T-cell (primary cell): Measurements from ENCODE around the gene CXCR6. TPM values are rescaled to one million over a fixed set of nuclear protein-coding genes. Genes with fewer than 3 reads are reported as not detected.

ENCODE experiments used
- ATAC-seq, 4 experiments: fragments of 200-7000 bp in 3 of 4; fragments of 150-1000 bp in 1 of 4; cut with Tn5 transposase; replicated peaks in 1 of 4; 1 replicate in 3 of 4; 2 replicates in 1 of 4; pipeline ENCODE4 v1.10.0; 2021; ENCODE audit warnings: moderate library complexity in 3 of 4, mild to moderate bottlenecking in 2 of 4, moderate number of reproducible peaks in 1 of 4
- CTCF ChIA-PET, 2 donors: fragments of 300-600 bp; sonication (Branson Sonifier 250); formaldehyde crosslinking; loops; one replicate each; lab custom pipeline; 2022; ENCODE audit warnings: antibody characterized with exemption in 2 of 2; lab: Charles Lee
- POLR2A ChIA-PET, 2 donors: fragments of 300-600 bp; sonication (Branson Sonifier 250); formaldehyde crosslinking; loops; one replicate each; lab custom pipeline; 2022; ENCODE audit warnings: antibody characterized with exemption in 2 of 2; lab: Charles Lee
- DNase-seq, 35 experiments: peaks; one replicate each; pipeline versions ENCODE4 v3.0.0 to v3.0.0-alpha.2; 2013 to 2023
- H3K27ac ChIP-seq: one replicate; pipeline ENCODE4 v1.5.1; 2013; ENCODE audit warnings: low read length
- H3K27me3 ChIP-seq, 2 experiments: replicated peaks in 1 of 2; 1 replicate in 1 of 2; 2 replicates in 1 of 2; pipeline versions ENCODE4 v1.6.1 to v1.7.0; 2013; ENCODE audit warnings: low read length in 1 of 2, mixed read lengths in 1 of 2; ENCODE audit not compliant: control insufficient read depth in 2 of 2, insufficient read depth in 2 of 2; ENCODE audit errors: extremely low read depth in 1 of 2
- H3K36me3 ChIP-seq, 2 donors: 1 replicate in 1 of 2; 2 replicates in 1 of 2; pipeline versions ENCODE4 v1.6.1 to v1.7.0; 2013; ENCODE audit warnings: low read length in 1 of 2; ENCODE audit not compliant: control insufficient read depth in 2 of 2, insufficient read depth in 1 of 2; ENCODE audit errors: extremely low read depth in 1 of 2
- H3K4me1 ChIP-seq, 2 experiments: 1 replicate in 1 of 2; 2 replicates in 1 of 2; pipeline versions ENCODE4 v1.6.1 to v1.7.0; 2013; ENCODE audit warnings: low read length in 2 of 2, mixed read lengths in 1 of 2; ENCODE audit not compliant: insufficient read depth in 2 of 2, control insufficient read depth in 1 of 2; ENCODE audit errors: extremely low read depth in 1 of 2
- H3K4me3 ChIP-seq, 2 donors: 1 replicate in 1 of 2; 2 replicates in 1 of 2; pipeline versions ENCODE4 v1.5.1 to v1.7.0; 2013; ENCODE audit warnings: mild to moderate bottlenecking in 2 of 2, low read length in 1 of 2, moderate library complexity in 1 of 2; ENCODE audit not compliant: control insufficient read depth in 1 of 2; ENCODE audit errors: extremely low read depth in 1 of 2
- H3K9me3 ChIP-seq: 2 replicates; pipeline ENCODE4 v1.7.0; 2013
- H3K27ac Mint-ChIP-seq, 2 donors: one replicate each; pipeline ENCODE4 v1.8.0; 2020 to 2021; ENCODE audit warnings: mild to moderate bottlenecking in 2 of 2, mixed read lengths in 2 of 2
- H3K27me3 Mint-ChIP-seq, 2 donors: one replicate each; pipeline ENCODE4 v1.8.0; 2021 to 2022; ENCODE audit warnings: mixed read lengths in 2 of 2
- H3K36me3 Mint-ChIP-seq: one replicate; pipeline ENCODE4 v1.8.0; 2021; ENCODE audit warnings: mixed read lengths
- H3K4me1 Mint-ChIP-seq, 3 donors: one replicate each; pipeline ENCODE4 v1.8.0; 2020 to 2022; ENCODE audit warnings: mixed read lengths in 3 of 3, mild to moderate bottlenecking in 1 of 3
- H3K4me3 Mint-ChIP-seq, 3 donors: one replicate each; pipeline ENCODE4 v1.8.0; 2020 to 2022; ENCODE audit warnings: mild to moderate bottlenecking in 3 of 3, mixed read lengths in 3 of 3, moderate library complexity in 3 of 3
- H3K9me3 Mint-ChIP-seq, 3 donors: one replicate each; pipeline ENCODE4 v1.8.0; 2020 to 2022; ENCODE audit warnings: mixed read lengths in 3 of 3
- WGBS: methylation state at CpG from one replicate; pipeline ENCODE4 v1.1.5; 2013; ENCODE audit warnings: missing lambda C conversion rate; ENCODE audit not compliant: insufficient coverage; 5-methylcytosine and 5-hydroxymethylcytosine counted together
- total RNA-seq, 35 experiments: library from RNA in 6 of 35; stranded (reverse) in 6 of 35; fragments of 120-200 nt in 1 of 35; gene quantifications; one replicate each; pipeline versions ENCODE4 v1.2.1 to v1.2.4 and lab custom pipeline; 2013 to 2026

The CXCR6 gene
- total RNA-seq, 5 donors from 2014 or later (not counting 1 experiment from before 2014, with no cell fraction given): 2.0 to 14.7 (median 3.7) TPM

DNA sequence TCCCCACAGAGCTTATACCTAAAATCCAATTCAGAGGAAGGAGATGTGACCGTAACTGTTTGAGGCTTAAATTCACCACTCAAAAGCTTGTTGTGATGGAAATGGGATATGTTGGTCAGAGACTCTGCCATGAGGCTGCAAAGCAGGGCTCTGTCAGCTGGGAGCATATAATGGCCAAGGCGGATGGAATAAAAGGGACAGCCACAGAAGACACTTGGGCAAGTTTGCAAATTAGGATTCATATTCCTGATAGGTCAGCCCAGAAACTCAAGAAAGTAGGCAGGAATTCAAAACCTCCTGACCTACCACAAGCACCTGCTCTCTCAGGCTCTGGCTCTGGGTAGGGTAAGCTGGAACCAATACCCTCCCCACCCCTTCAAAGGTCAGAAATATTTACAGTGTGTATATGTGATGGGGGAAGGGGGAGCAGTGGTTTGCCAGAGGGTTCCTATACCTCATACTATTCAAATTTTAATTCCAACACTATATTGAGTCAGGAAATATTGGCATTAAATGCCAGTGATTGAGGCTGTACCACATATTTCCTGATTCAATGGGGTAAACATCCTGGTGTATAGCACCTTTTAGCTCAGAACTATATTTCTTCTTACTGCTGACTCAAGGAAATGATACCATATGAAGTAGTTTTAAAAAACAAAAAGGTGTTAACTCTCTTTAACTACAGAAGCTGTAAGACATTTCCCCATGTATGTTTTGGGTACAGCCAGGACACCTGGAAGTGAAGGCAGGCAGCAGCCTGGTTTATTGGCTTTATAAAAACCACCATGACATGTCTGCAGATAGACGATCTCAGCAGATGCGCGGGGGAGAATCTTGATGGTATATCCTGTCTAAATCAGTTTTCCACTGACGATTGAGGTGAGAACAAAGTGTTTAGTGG, 33.2 kb downstream of the CXCR6 start:
- Histone ChIP-seq H3K4me1 (peaks cover 42 to 84% of the 10 kb centered on the region in 2 experiments), H3K27ac (peak overlapping the region; percentile 56), H3K9me3 (no peaks in the 10 kb centered on the region), H3K36me3 (peaks cover 3 to 44% of the 10 kb centered on the region in 2 donors), H3K4me3 (no peak overlapping the region), H3K27me3 (no peaks in the 10 kb centered on the region)
- DNase-seq (peak in 27 of 35 experiments; percentile 12 to 68 (median 32)), ATAC-seq (peak; percentile 64 to 79 (median 75))
- WGBS: 100% methylated on average over 1 of the region's 6 CpGs
- H3K4me1 Mint-ChIP-seq: peaks cover 56 to 90% (median 86%) of the 10 kb centered on the region in 3 donors
- H3K4me3 Mint-ChIP-seq: peak overlapping the region; percentile 8 to 63 (median 39)
- ChIA-PET POLR2A (interaction anchor here in 1 of 2 donors (0.6 to 1.1 kb wide), 3 partner anchors 14 to 271 kb away, joined by 3 to 6 read pairs (median 5); no protein-coding TSS in a partner anchor), CTCF (interaction anchor here (0.7 to 1.8 kb wide), 8 partner anchors 17 to 1279 kb away, joined by 3 to 7 read pairs (median 4); no protein-coding TSS in a partner anchor)
- no peaks in the 10 kb centered on the region for H3K27me3 Mint-ChIP-seq
- peak overlapping the region; percentile 92 to 97 for H3K27ac Mint-ChIP-seq
- H3K36me3 Mint-ChIP-seq: peaks cover 76% of the 10 kb centered on the region
- no peaks in the 10 kb centered on the region for H3K9me3 Mint-ChIP-seq

DNA sequence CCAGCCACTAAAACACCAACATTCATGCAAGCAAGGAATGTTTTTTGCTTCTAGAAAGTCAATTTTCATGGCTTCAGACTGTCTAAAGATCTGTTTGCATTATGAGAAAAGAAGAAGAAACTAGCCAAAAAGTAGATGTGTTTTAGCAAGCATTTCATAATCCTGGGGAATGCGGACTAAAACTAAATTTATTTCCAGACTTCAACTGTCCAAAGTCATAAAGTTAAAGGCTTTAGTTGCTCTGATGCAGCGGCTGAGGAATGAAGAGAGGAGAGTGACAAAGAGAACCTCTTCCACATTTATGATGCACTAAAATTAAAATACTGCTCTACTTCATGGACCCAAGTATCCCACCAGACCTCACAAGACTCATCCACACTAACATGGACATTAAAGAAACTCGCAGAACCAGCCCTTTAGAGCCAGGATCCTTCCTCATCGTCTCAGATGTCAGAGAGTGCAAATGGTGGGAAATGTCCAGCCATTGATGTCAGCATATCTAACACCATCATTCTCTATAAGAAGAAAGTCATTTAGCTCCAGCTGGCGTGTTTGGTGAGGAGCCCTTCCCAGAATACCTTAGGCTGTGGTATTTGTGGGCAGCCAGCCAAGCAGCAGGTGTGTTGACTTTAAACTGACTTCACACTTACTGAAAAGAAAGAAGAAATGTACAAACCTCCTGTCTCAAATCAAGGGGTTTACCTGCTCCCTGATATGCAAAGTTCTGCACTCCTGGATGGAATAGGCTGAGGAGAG, 34.9 kb downstream of the CXCR6 start:
- Mint-ChIP-seq H3K4me3 (peak overlapping the region; percentile 39 to 66 (median 50)), H3K36me3 (peaks cover 79% of the 10 kb centered on the region), H3K9me3 (no peaks in the 10 kb centered on the region), H3K27ac (peak overlapping the region; percentile 95 to 97), H3K27me3 (no peaks in the 10 kb centered on the region), H3K4me1 (peaks cover 56 to 85% (median 80%) of the 10 kb centered on the region in 3 donors)
- no peaks in the 10 kb centered on the region for H3K9me3 ChIP-seq
- POLR2A ChIA-PET: no interaction called here
- DNase-seq (peak in 29 of 35 experiments; percentile 11 to 64 (median 43)), ATAC-seq (peak in 2 of 4 experiments; percentile 22 to 30)
- WGBS: 60% methylated on average over 1 of the region's 5 CpGs
- H3K4me3 ChIP-seq: no peak overlapping the region
- H3K27ac ChIP-seq: peak overlapping the region; percentile 56
- peaks cover 6 to 57% of the 10 kb centered on the region in 2 donors for H3K36me3 ChIP-seq
- no peaks in the 10 kb centered on the region for H3K27me3 ChIP-seq
- peaks cover 42 to 72% of the 10 kb centered on the region in 2 experiments for H3K4me1 ChIP-seq
- CTCF ChIA-PET: interaction anchor here in 1 of 2 donors (0.5 to 1.8 kb wide), 2 partner anchors 103 to 607 kb away, joined by 3 to 4 read pairs; no protein-coding TSS in a partner anchor

DNA sequence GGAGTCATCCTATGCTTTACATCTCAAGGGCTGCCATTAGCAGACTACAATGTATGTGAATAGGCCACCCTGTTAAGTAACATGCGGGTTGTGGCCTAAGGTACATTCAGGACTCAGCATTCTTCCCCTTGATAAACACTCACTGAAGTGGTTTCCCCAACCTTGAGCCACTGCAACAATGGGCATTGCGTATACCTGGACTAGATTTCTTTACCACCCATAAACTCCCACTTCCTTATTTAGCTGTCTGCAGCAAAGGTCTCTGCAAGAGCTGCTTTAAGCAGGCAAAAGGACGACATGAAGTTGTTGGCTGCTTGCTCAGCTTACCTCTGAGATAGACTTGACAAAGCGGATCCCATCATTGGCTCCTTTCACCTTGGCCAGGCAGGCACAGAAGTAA, 36.1 kb downstream of the CXCR6 start:
- peaks cover 80% of the 10 kb centered on the region for H3K36me3 Mint-ChIP-seq
- no peaks in the 10 kb centered on the region for H3K27me3 Mint-ChIP-seq
- ChIA-PET CTCF (interaction anchor here in 1 of 2 donors (0.7 kb wide), 1 partner anchor 148 kb away, joined by 5 read pairs; no protein-coding TSS in a partner anchor), POLR2A (no interaction called here)
- no peak for ATAC-seq
- 78% methylated on average over 4 of the region's 4 CpGs for WGBS
- no peaks in the 10 kb centered on the region for H3K9me3 Mint-ChIP-seq
- Histone ChIP-seq H3K36me3 (peaks cover 13 to 63% of the 10 kb centered on the region in 2 donors), H3K27me3 (no peaks in the 10 kb centered on the region), H3K4me1 (peaks cover 42 to 64% of the 10 kb centered on the region in 2 experiments), H3K4me3 (no peak overlapping the region), H3K27ac (peak overlapping the region; percentile 54), H3K9me3 (no peaks in the 10 kb centered on the region)
- peak overlapping the region; percentile 78 to 79 for H3K27ac Mint-ChIP-seq
- DNase-seq: no peak
- peaks cover 56 to 81% (median 77%) of the 10 kb centered on the region in 3 donors for H3K4me1 Mint-ChIP-seq
- H3K4me3 Mint-ChIP-seq: peak overlapping the region in 1 of 3 donors; percentile 66

GRCh38 chr3:45980229-45980813, 37.1 kb downstream of the CXCR6 start:
- H3K27me3 Mint-ChIP-seq: no peaks in the 10 kb centered on the region
- H3K4me1 Mint-ChIP-seq: peaks cover 48 to 77% (median 77%) of the 10 kb centered on the region in 3 donors
- H3K36me3 ChIP-seq: peaks cover 21 to 64% of the 10 kb centered on the region in 2 donors
- CTCF ChIA-PET: interaction anchor here (0.6 to 1.2 kb wide), 4 partner anchors 14 to 640 kb away, joined by 3 to 5 read pairs (median 3); no protein-coding TSS in a partner anchor
- no CpG with 5 or more reads among the region's 7 CpGs for WGBS
- peaks cover 77% of the 10 kb centered on the region for H3K36me3 Mint-ChIP-seq
- H3K4me3 Mint-ChIP-seq: peak overlapping the region in 1 of 3 donors; percentile 12
- H3K9me3 Mint-ChIP-seq: no peaks in the 10 kb centered on the region
- H3K9me3 ChIP-seq: no peaks in the 10 kb centered on the region
- ATAC-seq (no peak), DNase-seq (peak in 1 of 35 experiments; percentile 32)
- H3K4me3 ChIP-seq: no peak overlapping the region
- H3K27ac ChIP-seq: peak overlapping the region; percentile 15
- H3K27ac Mint-ChIP-seq: peak overlapping the region; percentile 78 to 79
- POLR2A ChIA-PET: no interaction called here
- no peaks in the 10 kb centered on the region for H3K27me3 ChIP-seq
- H3K4me1 ChIP-seq: peaks cover 36 to 59% of the 10 kb centered on the region in 2 experiments

GRCh38 chr3:45980819-45981218, 37.6 kb downstream of the CXCR6 start:
- H3K9me3 ChIP-seq: no peaks in the 10 kb centered on the region
- H3K4me3 ChIP-seq: no peak overlapping the region
- DNase-seq (no peak), ATAC-seq (no peak)
- H3K27ac ChIP-seq: peak overlapping the region; percentile 15
- WGBS: no CpG with 5 or more reads among the region's 2 CpGs
- H3K27ac Mint-ChIP-seq: peak overlapping the region; percentile 76 to 79
- peaks cover 73% of the 10 kb centered on the region for H3K36me3 Mint-ChIP-seq
- no peaks in the 10 kb centered on the region for H3K27me3 ChIP-seq
- no peaks in the 10 kb centered on the region for H3K27me3 Mint-ChIP-seq
- ChIA-PET CTCF (interaction anchor here in 1 of 2 donors (0.6 to 1.2 kb wide), 2 partner anchors 13 to 89 kb away, joined by 3 read pairs; no protein-coding TSS in a partner anchor), POLR2A (no interaction called here)
- H3K4me3 Mint-ChIP-seq: no peak overlapping the region
- H3K4me1 Mint-ChIP-seq: peaks cover 43 to 75% (median 74%) of the 10 kb centered on the region in 3 donors
- peaks cover 35 to 57% of the 10 kb centered on the region in 2 experiments for H3K4me1 ChIP-seq
- peaks cover 21 to 61% of the 10 kb centered on the region in 2 donors for H3K36me3 ChIP-seq
- H3K9me3 Mint-ChIP-seq: no peaks in the 10 kb centered on the region
